Chondrocyte (in vitro differentiated cells): ENCODE measurements around the gene HP1BP3. TPM values are rescaled to one million over a fixed set of nuclear protein-coding genes. Genes with fewer than 3 reads are reported as not detected.

Experiments
- DNase-seq: peaks from one replicate; pipeline ENCODE4 v3.0.0; 2021; ENCODE audit warnings: mixed read lengths, low spot score
- H3K27ac Mint-ChIP-seq: one replicate; pipeline ENCODE4 v1.8.0; 2021; ENCODE audit warnings: mild to moderate bottlenecking, moderate library complexity, mixed read lengths; ENCODE audit not compliant: unreplicated experiment
- H3K27me3 Mint-ChIP-seq: 2 replicates; pipeline ENCODE4 v1.8.0; 2021; ENCODE audit warnings: low read depth, mixed read lengths
- H3K36me3 Mint-ChIP-seq: 2 replicates; pipeline ENCODE4 v1.8.0; 2021; ENCODE audit warnings: low read depth, mixed read lengths
- H3K4me1 Mint-ChIP-seq: 2 replicates; pipeline ENCODE4 v1.8.0; 2021; ENCODE audit warnings: low read depth, mild to moderate bottlenecking, mixed read lengths
- H3K4me3 Mint-ChIP-seq: one replicate; pipeline ENCODE4 v1.8.0; 2021; ENCODE audit warnings: mild to moderate bottlenecking, moderate library complexity, mixed read lengths; ENCODE audit not compliant: unreplicated experiment
- H3K9me3 Mint-ChIP-seq: 2 replicates; pipeline ENCODE4 v1.8.0; 2021; ENCODE audit warnings: low read depth, mixed read lengths
- total RNA-seq: library from RNA; stranded (reverse); gene quantifications from 3 replicates; pipeline ENCODE4 v1.2.1, GENCODE V29; 2021
- TF ChIP-seq, protein P1 (sequence below): fragments of 200-600 bp; sonication (generic); IDR thresholded peaks from 2 replicates; pipeline ENCODE4 v1.5.0; 2021; ENCODE audit warnings: antibody characterized with exemption, mild to moderate bottlenecking, moderate library complexity

HP1BP3 gene
- total RNA-seq, 1 donor from 2014 or later: 182 TPM

DNA sequence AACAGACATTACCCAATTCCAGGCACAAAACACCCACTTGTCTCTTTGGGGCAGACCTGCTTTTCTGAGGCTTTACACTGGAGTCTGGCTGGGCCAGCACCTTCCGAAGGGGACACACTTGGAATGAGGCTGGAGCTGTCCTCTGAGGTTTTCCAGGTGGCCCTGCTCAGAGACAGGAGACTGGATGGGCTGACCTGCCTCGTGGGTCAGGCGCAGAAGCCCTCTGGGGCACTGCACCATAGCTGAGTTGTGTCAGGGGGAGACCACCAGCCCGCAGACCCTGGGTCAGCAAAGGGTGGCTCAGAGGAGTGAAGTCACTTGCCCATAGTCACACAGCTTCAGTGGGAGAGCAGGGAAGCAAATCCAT lies 56.4 kb downstream of the HP1BP3 start:
- H3K27me3 Mint-ChIP-seq: peaks cover 4% of the 10 kb centered on the region
- H3K27ac Mint-ChIP-seq: peak overlapping the region; percentile 27
- H3K4me1 Mint-ChIP-seq: peaks cover 17% of the 10 kb centered on the region
- no peak for DNase-seq
- H3K36me3 Mint-ChIP-seq: no peaks in the 10 kb centered on the region
- no peaks in the 10 kb centered on the region for H3K9me3 Mint-ChIP-seq
- TF ChIP-seq, protein P1, sequence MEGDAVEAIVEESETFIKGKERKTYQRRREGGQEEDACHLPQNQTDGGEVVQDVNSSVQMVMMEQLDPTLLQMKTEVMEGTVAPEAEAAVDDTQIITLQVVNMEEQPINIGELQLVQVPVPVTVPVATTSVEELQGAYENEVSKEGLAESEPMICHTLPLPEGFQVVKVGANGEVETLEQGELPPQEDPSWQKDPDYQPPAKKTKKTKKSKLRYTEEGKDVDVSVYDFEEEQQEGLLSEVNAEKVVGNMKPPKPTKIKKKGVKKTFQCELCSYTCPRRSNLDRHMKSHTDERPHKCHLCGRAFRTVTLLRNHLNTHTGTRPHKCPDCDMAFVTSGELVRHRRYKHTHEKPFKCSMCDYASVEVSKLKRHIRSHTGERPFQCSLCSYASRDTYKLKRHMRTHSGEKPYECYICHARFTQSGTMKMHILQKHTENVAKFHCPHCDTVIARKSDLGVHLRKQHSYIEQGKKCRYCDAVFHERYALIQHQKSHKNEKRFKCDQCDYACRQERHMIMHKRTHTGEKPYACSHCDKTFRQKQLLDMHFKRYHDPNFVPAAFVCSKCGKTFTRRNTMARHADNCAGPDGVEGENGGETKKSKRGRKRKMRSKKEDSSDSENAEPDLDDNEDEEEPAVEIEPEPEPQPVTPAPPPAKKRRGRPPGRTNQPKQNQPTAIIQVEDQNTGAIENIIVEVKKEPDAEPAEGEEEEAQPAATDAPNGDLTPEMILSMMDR: no peak
- H3K4me3 Mint-ChIP-seq: no peak overlapping the region

DNA sequence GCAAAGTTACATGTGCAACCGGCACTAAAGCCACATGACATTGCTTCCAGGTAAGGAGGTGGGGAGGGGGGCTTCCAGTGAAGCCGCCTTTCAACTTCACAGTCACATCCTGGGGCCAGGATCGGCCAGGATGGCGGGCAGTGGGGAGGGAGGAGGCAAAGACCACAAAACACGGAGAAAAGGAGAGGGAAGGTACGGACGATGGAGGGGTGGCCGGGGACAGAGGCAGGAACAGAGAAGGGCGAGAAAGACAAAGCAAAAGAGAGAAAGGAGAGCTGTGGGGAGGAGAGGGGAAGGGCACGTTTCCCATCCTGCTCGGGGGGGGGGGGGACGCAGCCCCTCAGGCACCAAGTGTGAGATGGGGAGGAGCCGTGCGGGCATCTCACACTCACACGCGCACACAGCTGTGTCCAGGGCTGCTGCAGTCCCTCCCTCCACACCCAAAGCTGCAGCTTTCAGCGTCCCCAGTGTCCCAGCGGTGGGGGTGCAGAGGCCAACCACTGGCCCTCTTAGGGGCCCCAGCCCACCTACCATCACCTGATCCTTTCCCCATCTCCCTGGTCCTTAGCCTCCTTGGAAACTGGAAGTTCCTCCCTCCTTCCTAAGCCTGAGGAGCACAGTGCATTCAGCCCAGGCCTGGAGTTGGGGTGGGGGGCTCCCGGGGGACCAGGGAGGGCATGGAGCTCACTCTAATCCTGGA lies 57.0 kb downstream of the HP1BP3 start:
- peak; percentile 50 for DNase-seq

DNA sequence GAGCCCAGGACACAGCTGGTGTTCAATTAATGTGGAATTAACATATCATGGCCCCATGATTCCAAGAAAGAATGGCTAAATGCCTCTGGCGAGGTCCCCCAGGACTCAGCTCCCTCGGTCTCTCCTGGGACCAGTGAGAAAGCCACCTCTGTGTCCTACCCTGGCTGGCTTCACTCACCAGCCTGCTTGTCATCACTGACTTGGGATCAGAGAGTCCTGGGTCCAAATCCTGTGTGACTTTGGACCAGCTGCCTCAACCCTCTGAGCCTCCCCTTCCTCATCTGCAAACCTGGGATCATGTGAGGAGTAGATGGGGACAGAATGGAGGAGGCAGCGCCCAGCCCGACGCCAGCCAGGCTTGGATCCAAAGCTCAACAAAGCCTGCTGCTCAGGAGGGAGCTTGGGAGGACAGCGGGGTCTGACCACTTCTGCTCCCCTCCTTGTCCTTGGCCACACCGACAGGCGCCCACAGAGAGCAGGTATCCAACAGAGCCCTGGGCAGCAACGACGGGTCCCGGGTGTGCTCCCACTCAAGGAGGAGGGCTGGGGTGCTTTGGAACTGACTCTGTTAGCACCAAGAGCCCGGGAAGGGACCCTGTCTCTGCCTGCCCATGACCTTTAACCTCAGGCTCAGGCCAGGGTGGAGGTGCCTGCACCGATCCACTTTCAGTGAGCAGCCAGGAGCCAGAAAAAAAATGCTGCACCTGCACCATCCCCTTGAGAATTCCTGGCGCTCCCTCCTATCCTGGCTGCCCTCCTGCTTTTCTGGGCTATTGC lies 57.8 kb downstream of the HP1BP3 start:
- Mint-ChIP-seq H3K36me3 (no peaks in the 10 kb centered on the region), H3K27ac (no peak overlapping the region), H3K9me3 (no peaks in the 10 kb centered on the region), H3K4me3 (no peak overlapping the region), H3K4me1 (peaks cover 17% of the 10 kb centered on the region), H3K27me3 (peaks cover 4% of the 10 kb centered on the region)
- TF ChIP-seq, protein P1: no peak
- DNase-seq: peak; percentile 79

More for the DNA sequence above, 57.0 kb downstream of the HP1BP3 start:
- H3K36me3 Mint-ChIP-seq: no peaks in the 10 kb centered on the region
- TF ChIP-seq, protein P1: no peak
- H3K27me3 Mint-ChIP-seq: peaks cover 4% of the 10 kb centered on the region
- H3K27ac Mint-ChIP-seq: no peak overlapping the region
- no peak overlapping the region for H3K4me3 Mint-ChIP-seq
- no peaks in the 10 kb centered on the region for H3K9me3 Mint-ChIP-seq
- peaks cover 17% of the 10 kb centered on the region for H3K4me1 Mint-ChIP-seq

DNA sequence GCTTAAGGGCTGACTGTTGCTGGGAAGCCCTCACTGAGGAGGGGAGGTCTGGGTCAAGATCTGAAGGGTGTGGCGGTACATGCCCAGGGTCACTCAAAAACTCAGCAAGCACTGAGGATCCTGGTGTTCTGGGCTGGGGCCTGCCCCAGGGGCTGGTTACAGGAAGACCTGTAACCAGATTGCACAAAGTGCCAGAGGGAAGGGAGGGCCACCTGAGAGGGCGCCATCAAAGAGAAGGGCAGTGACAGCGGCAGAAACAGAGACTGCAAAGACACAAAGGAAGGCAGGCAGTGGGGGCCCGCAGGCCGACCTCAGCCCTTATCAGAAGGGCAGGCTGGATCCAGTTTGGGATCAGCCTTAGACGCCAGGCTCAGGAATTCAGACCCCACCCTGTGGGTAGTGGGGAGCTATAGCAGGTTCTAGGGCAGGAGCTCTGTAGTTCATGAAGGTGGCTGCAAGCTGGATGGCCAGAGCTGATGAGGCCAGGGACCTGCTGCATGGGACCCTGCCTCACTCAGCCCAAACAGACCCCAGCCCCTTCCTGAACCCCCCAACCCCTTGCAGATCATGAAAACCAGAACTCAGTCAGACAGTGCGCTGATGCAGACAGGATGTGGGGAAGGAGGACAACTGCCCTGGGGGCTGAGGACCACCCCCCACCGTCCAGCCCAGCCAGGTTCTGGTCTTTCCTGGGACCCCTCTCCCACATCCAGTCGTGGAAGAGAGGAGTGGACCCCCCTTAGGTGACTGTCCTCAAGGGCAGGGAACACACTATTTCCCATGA lies 58.5 kb downstream of the HP1BP3 start:
- Mint-ChIP-seq H3K4me1 (peaks cover 16% of the 10 kb centered on the region), H3K36me3 (no peaks in the 10 kb centered on the region), H3K27ac (no peak overlapping the region), H3K27me3 (peaks cover 4% of the 10 kb centered on the region), H3K9me3 (no peaks in the 10 kb centered on the region), H3K4me3 (no peak overlapping the region)
- DNase-seq: peak; percentile 46
- TF ChIP-seq, protein P1: no peak

DNA sequence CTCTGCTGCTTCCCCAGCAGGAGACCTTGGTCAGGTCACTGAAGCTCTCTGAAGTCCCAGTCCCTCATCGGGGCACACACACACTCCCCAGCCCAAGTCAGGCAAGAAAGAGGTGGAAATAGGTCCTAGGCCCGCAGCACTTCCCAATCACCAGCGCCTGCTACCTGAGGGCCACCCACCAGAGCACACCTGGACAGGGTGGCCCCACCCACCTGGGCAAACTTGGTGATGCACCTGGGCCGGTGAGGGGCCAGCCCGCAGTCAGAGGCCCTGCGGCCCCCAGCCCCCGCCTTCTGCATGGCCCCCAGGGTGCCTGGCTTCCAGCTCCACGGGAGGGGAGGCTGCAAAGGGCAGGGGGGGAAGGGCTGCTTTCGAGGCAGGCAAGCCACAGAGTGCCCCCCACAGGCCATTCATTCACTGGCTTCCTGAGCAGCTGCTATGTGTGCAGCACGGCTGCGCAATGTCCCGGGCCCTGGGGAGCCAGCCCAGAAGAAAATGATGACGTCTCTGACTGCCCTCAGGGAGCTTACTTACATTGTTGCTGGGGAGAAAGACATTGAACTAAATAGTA lies 59.3 kb downstream of the HP1BP3 start:
- Mint-ChIP-seq H3K9me3 (no peaks in the 10 kb centered on the region), H3K27ac (no peak overlapping the region), H3K4me1 (peaks cover 9% of the 10 kb centered on the region), H3K4me3 (no peak overlapping the region), H3K36me3 (no peaks in the 10 kb centered on the region), H3K27me3 (peaks cover 4% of the 10 kb centered on the region)
- TF ChIP-seq, protein P1: peak; percentile 48
- DNase-seq: peak; percentile 65
